HCT116 (cell line): ENCODE data around the gene DSPP. TPM values are rescaled to one million over a fixed set of nuclear protein-coding genes. Genes with fewer than 3 reads are reported as not detected.

Experiments
- ATAC-seq: fragments of 200-7000 bp; cut with Tn5 transposase; 2 replicates; pipeline ENCODE4 v1.9.1; 2020; ENCODE audit warnings: mild to moderate bottlenecking, moderate library complexity
- BruUV-seq: library from RNA; stranded (reverse); fragments of 400-500 nt; replicated peaks from 2 replicates; lab custom pipeline; 2021; lab: Mats Ljungman, UMichigan
- CTCF ChIA-PET: fragments of 300-600 bp; sonication (Branson Sonifier 250); formaldehyde crosslinking; loops from one replicate; lab custom pipeline; 2021; ENCODE audit warnings: antibody characterized with exemption; lab: Charles Lee
- POLR2A ChIA-PET: fragments of 300-600, 350-600 bp; sonication (Branson Sonifier 250); formaldehyde crosslinking; loops from one replicate; lab custom pipeline; 2021; ENCODE audit warnings: antibody characterized with exemption; lab: Charles Lee
- RAD21 ChIA-PET, 2 experiments: fragments of 300-600 bp; sonication (Branson Sonifier 250); formaldehyde crosslinking; loops; one replicate each; lab custom pipeline; 2023; ENCODE audit warnings: low total read pairs in 2 of 2; ENCODE audit not compliant: uncharacterized antibody in 2 of 2, unreplicated experiment in 2 of 2, low non-redundant PET in 1 of 2; lab: Charles Lee
- DNase-seq: peaks from one replicate; pipeline ENCODE4 v3.0.0-alpha.2; 2010; ENCODE audit warnings: low read depth, low spot score
- H2AFZ ChIP-seq: fragments of 200-600 bp; shearing (Covaris generic), sonication (generic); 2 replicates; pipeline ENCODE4 v1.6.1; 2017; ENCODE audit warnings: low read depth, mixed run types, mixed read lengths, antibody characterized with exemption, low read length; ENCODE audit not compliant: poor library complexity, severe bottlenecking
- H3K27ac ChIP-seq: 2 replicates; pipeline ENCODE4 v1.5.1; 2012; ENCODE audit warnings: low read depth, low read length
- H3K27me3 ChIP-seq: fragments of 200-600 bp; sonication (generic); 2 replicates; pipeline ENCODE4 v1.6.1; 2016; ENCODE audit warnings: mixed run types, low read length, mixed read lengths; ENCODE audit not compliant: insufficient read depth
- H3K36me3 ChIP-seq, 2 experiments: fragments of 200-500 bp in 1 of 2; fragments of 200-600 bp in 1 of 2; sonication (Bioruptor generic) in 1 of 2; sonication (generic) in 1 of 2; 2 replicates each; pipeline versions ENCODE4 v1.5.1 to v1.6.1; 2014 to 2016; ENCODE audit warnings: low read length in 2 of 2, inconsistent platforms in 1 of 2, mixed read lengths in 1 of 2, mixed run types in 1 of 2; ENCODE audit not compliant: insufficient read depth in 2 of 2, control insufficient read depth in 1 of 2
- H3K4me1 ChIP-seq, 2 experiments: fragments of 200-600 bp in 1 of 2; sonication (generic) in 1 of 2; 2 replicates each; pipeline versions ENCODE4 v1.5.1 to v1.6.1; 2012 to 2017; ENCODE audit warnings: low read length in 2 of 2, inconsistent platforms in 1 of 2, mild to moderate bottlenecking in 1 of 2, mixed read lengths in 1 of 2, mixed run types in 1 of 2, moderate library complexity in 1 of 2; ENCODE audit not compliant: insufficient read depth in 2 of 2, control insufficient read depth in 1 of 2
- H3K4me2 ChIP-seq: fragments of 200-600 bp; sonication (generic); 2 replicates; pipeline ENCODE4 v1.6.1; 2017; ENCODE audit warnings: mixed run types, low read length, mixed read lengths
- H3K4me3 ChIP-seq, 2 experiments: fragments of 200-600 bp in 1 of 2; sonication (generic) in 1 of 2; replicated peaks in 1 of 2; 2 replicates each; pipeline ENCODE4 v1.5.1; 2011 to 2016; ENCODE audit warnings: low read length in 2 of 2, control low read depth in 1 of 2, low read depth in 1 of 2, mild to moderate bottlenecking in 1 of 2, mixed read lengths in 1 of 2, mixed run types in 1 of 2
- H3K79me2 ChIP-seq: fragments of 200-600 bp; sonication (generic); 2 replicates; pipeline ENCODE4 v1.6.1; 2017; ENCODE audit warnings: mild to moderate bottlenecking, mixed run types, low read length, moderate library complexity, mixed read lengths; ENCODE audit not compliant: insufficient read depth
- H3K9ac ChIP-seq: fragments of 200-600 bp; sonication (generic); 2 replicates; pipeline ENCODE4 v1.6.1; 2016; ENCODE audit warnings: low read length, mixed read lengths
- H3K9me2 ChIP-seq: fragments of 200-600 bp; sonication (generic), shearing (Covaris generic); 2 replicates; pipeline ENCODE4 v1.6.1; 2017; ENCODE audit warnings: mixed run types, mild to moderate bottlenecking, moderate library complexity; ENCODE audit not compliant: insufficient read depth
- H3K9me3 ChIP-seq, 2 experiments: fragments of 200-500 bp in 1 of 2; fragments of 200-600 bp in 1 of 2; sonication (Bioruptor generic) in 1 of 2; sonication (generic) in 1 of 2; 2 replicates each; pipeline ENCODE4 v1.6.1; 2014 to 2017; ENCODE audit warnings: low read length in 2 of 2, mixed read lengths in 2 of 2, inconsistent platforms in 1 of 2, low read depth in 1 of 2, mild to moderate bottlenecking in 1 of 2, mixed run types in 1 of 2, moderate library complexity in 1 of 2; ENCODE audit not compliant: control insufficient read depth in 1 of 2, insufficient read depth in 1 of 2
- H4K20me1 ChIP-seq: fragments of 200-600 bp; sonication (generic), shearing (Covaris generic); 2 replicates; pipeline ENCODE4 v1.6.1; 2017; ENCODE audit warnings: mixed run types, mild to moderate bottlenecking, moderate library complexity; ENCODE audit not compliant: insufficient read depth
- ATF3 ChIP-seq: IDR thresholded peaks from 2 replicates; pipeline ENCODE4 v1.6.1; 2012
- CTCF ChIP-seq, 3 experiments: fragments of 200-600 bp in 1 of 3; sonication (generic) in 1 of 3; IDR thresholded peaks in 2 of 3; conservative IDR thresholded peaks in 1 of 3; 2 replicates each; pipeline ENCODE4 v1.5.1; 2012 to 2017; ENCODE audit warnings: low read depth in 2 of 3, low read length in 2 of 3, antibody characterized with exemption in 1 of 3, borderline replicate concordance in 1 of 3, control low read depth in 1 of 3, mild to moderate bottlenecking in 1 of 3, mixed read lengths in 1 of 3, mixed run types in 1 of 3, moderate library complexity in 1 of 3; ENCODE audit not compliant: insufficient read depth in 1 of 3
- ELF1 ChIP-seq: IDR thresholded peaks from 2 replicates; pipeline ENCODE4 v1.6.1; 2012; ENCODE audit warnings: low read depth, borderline replicate concordance
- EZH2 ChIP-seq: fragments of 200-600 bp; sonication (generic); IDR thresholded peaks from 2 replicates; pipeline ENCODE4 v1.6.1; 2017; ENCODE audit warnings: antibody characterized with exemption, mixed run types
- FOSL1 ChIP-seq: IDR thresholded peaks from 2 replicates; pipeline ENCODE4 v1.6.1; 2012; ENCODE audit warnings: low read depth
- JUND ChIP-seq: IDR thresholded peaks from 2 replicates; pipeline ENCODE4 v1.6.1; 2012
- MAX ChIP-seq: IDR thresholded peaks from 2 replicates; pipeline ENCODE4 v1.6.1; 2012
- RAD21 ChIP-seq: IDR thresholded peaks from 2 replicates; pipeline ENCODE4 v1.6.1; 2012; ENCODE audit warnings: low read depth, mild to moderate bottlenecking
- REST ChIP-seq: IDR thresholded peaks from 2 replicates; pipeline ENCODE4 v1.6.1; 2012; ENCODE audit warnings: low read depth
- SP1 ChIP-seq: IDR thresholded peaks from 2 replicates; pipeline ENCODE4 v1.6.1; 2012; ENCODE audit warnings: low read depth
- SRF ChIP-seq: IDR thresholded peaks from 2 replicates; pipeline ENCODE4 v1.6.1; 2012; ENCODE audit warnings: low read depth
- ZFX ChIP-seq: fragments of 450-650 bp; IDR thresholded peaks from 2 replicates; pipeline ENCODE4 v1.6.1; 2017
- intact Hi-C: fragments of 100-400 bp; cut with micrococcal nuclease; formaldehyde crosslinking; loops from 2 replicates; pipeline ENCODE4 v1.10.0; 2022
- total RNA-seq: library from RNA; stranded (reverse); gene quantifications from one replicate; pipeline ENCODE4 v1.2.1, GENCODE V29; 2021; ENCODE audit not compliant: unreplicated experiment

The DSPP gene
- total RNA-seq, 1 experiment from 2014 or later: not detected

- POLR2A ChIA-PET: no interaction called here
- peak overlapping the region; percentile 82 for H3K27ac ChIP-seq
- DNase-seq: peak; percentile 22
Observed at GRCh38 chr4:87659247-87659931, 51.1 kb downstream of the DSPP start.

GRCh38 chr4:87662871-87663270 lies 54.5 kb downstream of the DSPP start:
- ATAC-seq: no peak
- TF ChIP-seq ATF3 (no peak), CTCF (IDR thresholded peaks at IDR 0.05 in 2 of 3, conservative IDR thresholded peaks at IDR 0.05 in 1 of 3; ENCODE audit: borderline replicate concordance in 1 of 3, insufficient read depth in 1 of 3, low read depth in 2 of 3, low read length in 2 of 3) (no peak), SRF (no peak), REST (no peak), RAD21 (no peak), FOSL1 (no peak), EZH2 (no peak)

More at GRCh38 chr4:87659247-87659931, 51.1 kb downstream of the DSPP start:
- CTCF ChIA-PET: no interaction called here
- peak overlapping the region; percentile 11; the same call in 1 of the 2 replicates for H3K9ac ChIP-seq
- RAD21 ChIA-PET: no interaction called here
- no TSS peak for BruUV-seq
- H3K4me3 ChIP-seq: peak overlapping the region in 1 of 2 experiments; percentile 12; a peak in 1 of 4 replicates
- intact Hi-C loops: no loop called here
- peaks cover 35% of the 10 kb centered on the region in 2 experiments for H3K4me1 ChIP-seq
- peak; percentile 48 for ATAC-seq
- H3K9me2 ChIP-seq: no peaks in the 10 kb centered on the region
- TF ChIP-seq ZFX: no peak
- peak; percentile 69 for TF ChIP-seq FOSL1
- peak; percentile 54; the same call in 1 of the 2 replicates for TF ChIP-seq SRF
- no peak for TF ChIP-seq MAX
- no peak for TF ChIP-seq ELF1
- TF ChIP-seq JUND: peak; percentile 77
- TF ChIP-seq SP1: peak; percentile 68
- TF ChIP-seq, all 23 proteins: peak for 4
- Histone ChIP-seq H4K20me1 (no peaks in the 10 kb centered on the region), H3K4me2 (peak overlapping the region; percentile 60), H3K27me3 (no peaks in the 10 kb centered on the region), H2AFZ (peak overlapping the region; percentile 97), H3K9me3 (no peaks in the 10 kb centered on the region), H3K36me3 (no peaks in the 10 kb centered on the region), H3K79me2 (no peaks in the 10 kb centered on the region)

More at GRCh38 chr4:87662871-87663270, 54.5 kb downstream of the DSPP start:
- no peak overlapping the region for H2AFZ ChIP-seq
- ChIA-PET RAD21 (no interaction called here), POLR2A (no interaction called here), CTCF (no interaction called here)
- H3K27ac ChIP-seq: no peak overlapping the region
- intact Hi-C loops: no loop called here
- no TSS peak for BruUV-seq
- H3K9me3 ChIP-seq: no peaks in the 10 kb centered on the region
- no peaks in the 10 kb centered on the region for H3K36me3 ChIP-seq
- H3K9me2 ChIP-seq: no peaks in the 10 kb centered on the region
- H3K4me2 ChIP-seq: no peak overlapping the region
- H3K9ac ChIP-seq: no peak overlapping the region
- H4K20me1 ChIP-seq: no peaks in the 10 kb centered on the region
- H3K27me3 ChIP-seq: no peaks in the 10 kb centered on the region
- DNase-seq: no peak
- H3K4me3 ChIP-seq: no peak overlapping the region
- H3K4me1 ChIP-seq: peaks cover 26 to 28% of the 10 kb centered on the region in 2 experiments
- no peaks in the 10 kb centered on the region for H3K79me2 ChIP-seq
